A673 (cell line): ENCODE results near the gene NMRAL1.

Experiments
- CTCF ChIP-seq: fragments of 300-800, 200-600 bp; sonication (generic); conservative IDR thresholded peaks from 2 replicates; pipeline ENCODE4 v1.5.1; 2017; ENCODE audit warnings: low read depth, mild to moderate bottlenecking, antibody characterized with exemption, low read length, moderate library complexity, mixed read lengths
- EZH2 ChIP-seq: fragments of 200-600 bp; sonication (generic); IDR thresholded peaks from 2 replicates; pipeline ENCODE4 v1.6.1; 2017; ENCODE audit warnings: borderline replicate concordance, low read depth, mild to moderate bottlenecking, mixed read lengths, antibody characterized with exemption, low read length; ENCODE audit not compliant: poor library complexity, severe bottlenecking

- TF ChIP-seq CTCF, result no peak
- TF ChIP-seq EZH2, result no peak
Observed at GRCh38 chr16:4494746-4495490, 20.5 kb upstream of the NMRAL1 start.
